ENCODE measurements around the gene SSB.

The SSB gene

GRCh38 chr2:169790581-169790980 is 8.1 kb upstream of the SSB start:
- no peaks in the 10 kb centered on the region for H3K4me1 ChIP-seq (ENCODE audit: insufficient read depth, low read length)
- no peaks in the 10 kb centered on the region for H3K9me3 ChIP-seq (ENCODE audit: insufficient read depth, low read length, severe bottlenecking)
- TF ChIP-seq EZH2 (IDR thresholded peaks at IDR 0.05; ENCODE audit: borderline replicate concordance, low read depth, low read length, severe bottlenecking) (no peak), CTCF (IDR thresholded peaks at IDR 0.05; ENCODE audit: borderline replicate concordance, extremely low read depth, low read length, poor library complexity, severe bottlenecking) (no peak)
- H3K9ac ChIP-seq (ENCODE audit: low read depth, low read length) = no peak overlapping the region
- H3K27ac ChIP-seq (ENCODE audit: low read length) = no peak overlapping the region
- no peaks in the 10 kb centered on the region for H3K27me3 ChIP-seq (ENCODE audit: insufficient read depth, low read length, poor library complexity)
- H3K79me2 ChIP-seq (ENCODE audit: insufficient read depth, low read length) = no peaks in the 10 kb centered on the region
- no peak overlapping the region for H3K4me2 ChIP-seq (ENCODE audit: insufficient read depth, low read length)
- H2AFZ ChIP-seq (ENCODE audit: low read depth, low read length) = no peak overlapping the region
- H3K4me3 ChIP-seq (ENCODE audit: low read depth in 1 of 2, low read length in 2 of 2) = no peak overlapping the region
- no peak for DNase-seq
- no peak for ATAC-seq (ENCODE audit: insufficient read depth, low read depth)
- H3K36me3 ChIP-seq (ENCODE audit: insufficient read depth, low read length) = peaks cover 6% of the 10 kb centered on the region; the same call in 1 of the 2 replicates
- no peaks in the 10 kb centered on the region for H4K20me1 ChIP-seq (ENCODE audit: insufficient read depth, low read length)

- H3K4me1 ChIP-seq (ENCODE audit: insufficient read depth, low read length) = peaks cover 16% of the 10 kb centered on the region
- no peak overlapping the region for H3K4me2 ChIP-seq (ENCODE audit: insufficient read depth, low read length)
- H3K79me2 ChIP-seq (ENCODE audit: insufficient read depth, low read length) = peaks cover 15% of the 10 kb centered on the region
- H3K36me3 ChIP-seq (ENCODE audit: insufficient read depth, low read length) = peaks cover 6% of the 10 kb centered on the region
- ATAC-seq (ENCODE audit: insufficient read depth, low read depth) (no peak), DNase-seq (no peak)
- no peak overlapping the region for H3K4me3 ChIP-seq (ENCODE audit: low read depth in 1 of 2, low read length in 2 of 2)
- TF ChIP-seq EZH2 (IDR thresholded peaks at IDR 0.05; ENCODE audit: borderline replicate concordance, low read depth, low read length, severe bottlenecking) (no peak), CTCF (IDR thresholded peaks at IDR 0.05; ENCODE audit: borderline replicate concordance, extremely low read depth, low read length, poor library complexity, severe bottlenecking) (no peak)
- peaks cover 14% of the 10 kb centered on the region; the same call in 1 of the 2 replicates for H4K20me1 ChIP-seq (ENCODE audit: insufficient read depth, low read length)
- no peaks in the 10 kb centered on the region for H3K9me3 ChIP-seq (ENCODE audit: insufficient read depth, low read length, severe bottlenecking)
- H3K27me3 ChIP-seq (ENCODE audit: insufficient read depth, low read length, poor library complexity) = no peaks in the 10 kb centered on the region
- no peak overlapping the region for H3K9ac ChIP-seq (ENCODE audit: low read depth, low read length)
- no peak overlapping the region for H2AFZ ChIP-seq (ENCODE audit: low read depth, low read length)
- no peak overlapping the region for H3K27ac ChIP-seq (ENCODE audit: low read length)
Observed at GRCh38 chr2:169795181-169795580, 3.5 kb upstream of the SSB start.

- Histone ChIP-seq H3K9ac (ENCODE audit: low read depth, low read length) (no peak overlapping the region), H3K4me1 (ENCODE audit: insufficient read depth, low read length) (peaks cover 29% of the 10 kb centered on the region), H3K79me2 (ENCODE audit: insufficient read depth, low read length) (peaks cover 27% of the 10 kb centered on the region), H3K9me3 (ENCODE audit: insufficient read depth, low read length, severe bottlenecking) (no peaks in the 10 kb centered on the region), H2AFZ (ENCODE audit: low read depth, low read length) (no peak overlapping the region), H3K4me2 (ENCODE audit: insufficient read depth, low read length) (no peak overlapping the region), H3K27ac (ENCODE audit: low read length) (no peak overlapping the region), H4K20me1 (ENCODE audit: insufficient read depth, low read length) (peaks cover 15% of the 10 kb centered on the region; the same call in 1 of the 2 replicates), H3K4me3 (ENCODE audit: low read depth in 1 of 2, low read length in 2 of 2) (no peak overlapping the region), H3K27me3 (ENCODE audit: insufficient read depth, low read length, poor library complexity) (no peaks in the 10 kb centered on the region), H3K36me3 (ENCODE audit: insufficient read depth, low read length) (peaks cover 13% of the 10 kb centered on the region)
- ATAC-seq (ENCODE audit: insufficient read depth, low read depth) (no peak), DNase-seq (no peak)
- no peak for TF ChIP-seq CTCF (IDR thresholded peaks at IDR 0.05; ENCODE audit: borderline replicate concordance, extremely low read depth, low read length, poor library complexity, severe bottlenecking)
- no peak for TF ChIP-seq EZH2 (IDR thresholded peaks at IDR 0.05; ENCODE audit: borderline replicate concordance, low read depth, low read length, severe bottlenecking)
Observed at GRCh38 chr2:169796441-169796840, 2.2 kb upstream of the SSB start.

- Histone ChIP-seq H3K4me2 (ENCODE audit: insufficient read depth, low read length) (0 out of 2 replicates have a peak overlapping the region, but pooled peaks have one; percentile 96), H3K27ac (ENCODE audit: low read length) (no peak overlapping the region), H3K4me1 (ENCODE audit: insufficient read depth, low read length) (peaks cover 40% of the 10 kb centered on the region), H3K36me3 (ENCODE audit: insufficient read depth, low read length) (peaks cover 24% of the 10 kb centered on the region), H3K9ac (ENCODE audit: low read depth, low read length) (no peak overlapping the region), H3K9me3 (ENCODE audit: insufficient read depth, low read length, severe bottlenecking) (no peaks in the 10 kb centered on the region), H3K4me3 (ENCODE audit: low read depth in 1 of 2, low read length in 2 of 2) (no peak overlapping the region), H3K79me2 (ENCODE audit: insufficient read depth, low read length) (peaks cover 39% of the 10 kb centered on the region), H4K20me1 (ENCODE audit: insufficient read depth, low read length) (peaks cover 19% of the 10 kb centered on the region; the same call in 1 of the 2 replicates), H2AFZ (ENCODE audit: low read depth, low read length) (peak overlapping the region; percentile 73), H3K27me3 (ENCODE audit: insufficient read depth, low read length, poor library complexity) (no peaks in the 10 kb centered on the region)
- ATAC-seq (ENCODE audit: insufficient read depth, low read depth) (no peak), DNase-seq (no peak)
- TF ChIP-seq EZH2 (IDR thresholded peaks at IDR 0.05; ENCODE audit: borderline replicate concordance, low read depth, low read length, severe bottlenecking) (no peak), CTCF (IDR thresholded peaks at IDR 0.05; ENCODE audit: borderline replicate concordance, extremely low read depth, low read length, poor library complexity, severe bottlenecking) (no peak)
Observed at GRCh38 chr2:169797601-169798000, 1.1 kb upstream of the SSB start.
